ENCODE measurements around the gene PALM.

Gene PALM

DNA sequence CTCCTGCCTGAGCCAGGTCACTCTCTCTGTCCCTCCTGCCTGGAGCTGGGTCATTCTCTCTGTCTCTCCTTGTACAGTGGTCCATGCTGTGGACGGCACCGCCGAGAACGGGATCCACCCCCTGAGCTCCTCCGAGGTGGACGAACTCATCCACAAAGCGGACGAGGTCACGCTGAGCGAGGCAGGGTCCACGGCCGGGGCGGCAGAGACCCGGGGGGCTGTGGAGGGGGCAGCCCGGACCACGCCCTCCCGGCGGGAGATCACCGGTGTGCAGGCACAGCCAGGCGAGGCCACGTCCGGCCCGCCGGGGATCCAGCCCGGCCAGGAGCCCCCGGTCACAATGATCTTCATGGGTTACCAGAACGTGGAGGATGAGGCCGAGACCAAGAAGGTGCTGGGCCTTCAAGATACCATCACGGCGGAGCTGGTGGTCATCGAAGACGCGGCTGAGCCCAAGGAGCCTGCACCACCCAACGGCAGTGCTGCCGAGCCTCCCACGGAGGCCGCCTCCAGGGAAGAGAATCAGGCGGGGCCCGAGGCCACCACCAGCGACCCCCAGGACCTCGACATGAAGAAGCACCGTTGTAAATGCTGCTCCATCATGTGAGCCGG lies 37.6 kb downstream of the PALM start:
- Mint-ChIP-seq H3K36me3 (no peaks in the 10 kb centered on the region), H3K4me1 (ENCODE audit: low read depth) (no peaks in the 10 kb centered on the region), H3K27ac (no peak overlapping the region), H3K27me3 (no peaks in the 10 kb centered on the region), H3K9me3 (ENCODE audit: low read depth) (no peaks in the 10 kb centered on the region), H3K4me3 (no peak overlapping the region)

- no peak overlapping the region for H3K4me3 Mint-ChIP-seq
- no peaks in the 10 kb centered on the region for H3K27me3 Mint-ChIP-seq
- no peaks in the 10 kb centered on the region for H3K4me1 Mint-ChIP-seq (ENCODE audit: low read depth)
- no peak overlapping the region for H3K27ac Mint-ChIP-seq
- H3K36me3 Mint-ChIP-seq = no peaks in the 10 kb centered on the region
- H3K9me3 Mint-ChIP-seq (ENCODE audit: low read depth) = no peaks in the 10 kb centered on the region
Observed at GRCh38 chr19:746956-747355, 38.2 kb downstream of the PALM start.

DNA sequence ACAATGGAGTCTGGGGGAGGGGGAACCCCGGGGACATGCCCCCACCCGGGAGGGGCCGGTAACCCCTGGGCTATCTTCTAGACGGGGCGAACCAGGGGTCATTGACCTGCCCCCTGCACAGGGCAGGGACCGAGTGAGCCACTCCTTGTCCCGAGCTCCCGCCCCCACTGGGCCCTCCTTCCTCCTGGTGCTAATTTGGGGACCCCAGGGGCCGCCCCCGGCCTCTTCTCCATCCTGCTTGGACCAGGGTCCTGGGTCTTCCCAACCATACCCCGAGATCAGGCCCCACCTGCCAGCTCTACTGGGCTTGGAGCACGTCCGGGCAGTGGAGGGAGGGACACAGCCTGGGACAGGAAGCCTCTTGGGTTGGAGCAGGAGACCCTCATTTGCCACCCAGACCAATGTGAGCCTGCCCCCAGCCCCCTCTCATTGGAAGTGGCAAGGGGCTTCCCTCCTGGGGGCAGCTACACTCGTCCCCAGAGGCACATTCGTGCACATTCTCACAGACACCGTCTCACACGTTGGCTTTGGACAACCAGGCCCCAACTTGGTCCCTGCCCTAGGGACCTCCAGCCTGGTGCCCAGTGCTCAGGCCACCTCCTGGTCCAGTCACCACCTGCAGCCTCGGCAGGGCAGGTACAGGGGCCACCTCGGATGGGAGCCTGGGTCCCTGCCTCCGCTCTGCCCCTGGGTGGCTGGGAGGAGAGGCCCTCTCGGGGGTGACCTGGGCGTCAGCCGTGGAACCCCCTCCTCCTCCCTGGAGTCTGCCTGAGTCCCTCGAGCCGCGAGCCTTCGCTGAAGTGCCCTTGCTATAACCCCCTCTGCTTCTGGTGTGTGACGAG lies 38.9 kb downstream of the PALM start:
- Mint-ChIP-seq H3K9me3 (ENCODE audit: low read depth) (no peaks in the 10 kb centered on the region), H3K27me3 (no peaks in the 10 kb centered on the region), H3K4me3 (no peak overlapping the region), H3K36me3 (no peaks in the 10 kb centered on the region), H3K27ac (no peak overlapping the region), H3K4me1 (ENCODE audit: low read depth) (no peaks in the 10 kb centered on the region)

- H3K4me1 Mint-ChIP-seq (ENCODE audit: low read depth) = no peaks in the 10 kb centered on the region
- no peak overlapping the region for H3K27ac Mint-ChIP-seq
- H3K9me3 Mint-ChIP-seq (ENCODE audit: low read depth) = no peaks in the 10 kb centered on the region
- no peaks in the 10 kb centered on the region for H3K36me3 Mint-ChIP-seq
- H3K27me3 Mint-ChIP-seq = no peaks in the 10 kb centered on the region
- H3K4me3 Mint-ChIP-seq = no peak overlapping the region
Observed at GRCh38 chr19:748274-748598, 39.5 kb downstream of the PALM start.

- Mint-ChIP-seq H3K4me1 (ENCODE audit: low read depth) (no peaks in the 10 kb centered on the region), H3K27me3 (no peaks in the 10 kb centered on the region), H3K27ac (no peak overlapping the region), H3K4me3 (no peak overlapping the region), H3K36me3 (no peaks in the 10 kb centered on the region), H3K9me3 (ENCODE audit: low read depth) (no peaks in the 10 kb centered on the region)
Observed at GRCh38 chr19:749811-750210, 41.1 kb downstream of the PALM start.

- Mint-ChIP-seq H3K4me1 (ENCODE audit: low read depth) (no peaks in the 10 kb centered on the region), H3K4me3 (no peak within 1 kb of the TSS), H3K36me3 (no peaks in the 10 kb centered on the region), H3K27ac (no peak within 1 kb of the TSS), H3K27me3 (no peaks in the 10 kb centered on the region), H3K9me3 (ENCODE audit: low read depth) (no peaks in the 10 kb centered on the region)
Observed at GRCh38 chr19:750640-751423, 42.1 kb downstream of the PALM start, which contains the start of gene MISP. Gene MISP (plus strand): TSS chr19:751112. CDS start chr19:756947, 5,835 bp downstream.

GRCh38 chr19:751501-752341 lies 43.0 kb downstream of the PALM start:
- H3K9me3 Mint-ChIP-seq (ENCODE audit: low read depth) = no peaks in the 10 kb centered on the region
- H3K4me3 Mint-ChIP-seq = no peak overlapping the region
- no peaks in the 10 kb centered on the region for H3K27me3 Mint-ChIP-seq
- H3K4me1 Mint-ChIP-seq (ENCODE audit: low read depth) = no peaks in the 10 kb centered on the region
- no peak overlapping the region for H3K27ac Mint-ChIP-seq
- no peaks in the 10 kb centered on the region for H3K36me3 Mint-ChIP-seq

DNA sequence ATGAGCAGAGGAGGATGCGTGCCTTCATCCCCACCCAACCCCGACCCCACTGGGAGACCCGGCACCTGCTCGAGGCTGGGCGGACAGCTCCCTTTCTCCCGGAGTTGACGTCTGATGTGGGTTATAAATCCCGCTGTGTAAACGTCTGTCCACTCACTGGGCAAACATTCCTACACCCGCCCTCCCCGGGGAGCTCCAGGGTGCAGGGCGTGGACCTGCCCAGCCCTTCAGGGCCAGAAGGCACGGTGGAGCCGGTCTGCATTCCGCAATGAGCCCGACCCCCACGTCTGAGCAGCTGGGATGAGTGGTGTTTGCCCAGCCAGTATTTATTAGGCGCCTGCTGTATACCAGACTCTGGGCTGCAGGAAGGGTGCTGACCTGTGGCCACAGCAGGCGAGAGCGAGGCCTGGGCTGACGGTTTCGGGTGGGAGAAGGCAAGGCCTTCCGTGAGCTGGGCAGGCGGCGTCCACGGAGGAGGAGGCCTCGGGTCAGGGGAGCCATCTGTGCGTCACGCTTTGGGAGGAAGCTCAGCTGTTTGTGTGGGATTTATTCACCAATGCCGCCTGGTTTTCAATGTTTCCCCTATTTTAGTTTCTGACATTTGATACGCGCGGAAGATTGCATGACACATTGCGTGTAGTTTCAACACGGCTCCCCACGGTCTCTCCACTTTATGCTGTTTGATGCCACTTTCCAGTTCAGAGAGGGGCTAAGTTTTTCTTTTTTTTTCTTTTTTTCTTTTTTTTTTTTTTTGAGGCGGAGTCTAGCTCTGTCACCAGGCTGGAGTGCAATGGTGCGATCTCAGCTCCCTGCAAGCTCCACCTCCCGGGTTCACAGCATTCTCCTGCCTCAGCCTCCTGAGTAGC lies 44.1 kb downstream of the PALM start:
- no peaks in the 10 kb centered on the region for H3K36me3 Mint-ChIP-seq
- no peak overlapping the region for H3K27ac Mint-ChIP-seq
- no peaks in the 10 kb centered on the region for H3K4me1 Mint-ChIP-seq (ENCODE audit: low read depth)
- H3K27me3 Mint-ChIP-seq = no peaks in the 10 kb centered on the region
- no peaks in the 10 kb centered on the region for H3K9me3 Mint-ChIP-seq (ENCODE audit: low read depth)
- no peak overlapping the region for H3K4me3 Mint-ChIP-seq

DNA sequence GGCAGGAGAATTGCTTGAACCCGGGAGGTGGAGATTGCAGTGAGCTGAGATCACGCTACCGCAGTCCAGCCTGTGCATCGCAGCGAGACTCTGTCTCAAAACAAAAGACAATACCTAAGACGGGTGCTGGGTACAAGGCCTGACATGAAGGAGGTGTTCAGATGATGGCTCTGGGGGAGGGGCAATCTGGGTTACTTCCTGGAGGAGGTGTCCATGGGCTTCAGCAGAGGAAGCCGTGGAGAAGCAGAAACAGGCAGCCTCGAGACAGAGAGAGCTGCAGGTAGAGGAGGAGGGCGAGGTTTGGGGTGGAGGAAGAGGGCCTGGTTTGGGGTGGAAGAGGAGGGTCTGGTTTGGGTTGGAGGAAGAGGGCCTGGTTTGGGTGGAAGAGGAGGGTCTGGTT lies 45.8 kb downstream of the PALM start:
- Mint-ChIP-seq H3K4me3 (no peak overlapping the region), H3K4me1 (ENCODE audit: low read depth) (no peaks in the 10 kb centered on the region), H3K36me3 (no peaks in the 10 kb centered on the region), H3K9me3 (ENCODE audit: low read depth) (no peaks in the 10 kb centered on the region), H3K27ac (no peak overlapping the region), H3K27me3 (no peaks in the 10 kb centered on the region)

GRCh38 chr19:755063-755462 lies 46.3 kb downstream of the PALM start:
- Mint-ChIP-seq H3K4me1 (ENCODE audit: low read depth) (no peaks in the 10 kb centered on the region), H3K36me3 (no peaks in the 10 kb centered on the region), H3K4me3 (no peak overlapping the region), H3K27ac (no peak overlapping the region), H3K27me3 (no peaks in the 10 kb centered on the region), H3K9me3 (ENCODE audit: low read depth) (no peaks in the 10 kb centered on the region)

DNA sequence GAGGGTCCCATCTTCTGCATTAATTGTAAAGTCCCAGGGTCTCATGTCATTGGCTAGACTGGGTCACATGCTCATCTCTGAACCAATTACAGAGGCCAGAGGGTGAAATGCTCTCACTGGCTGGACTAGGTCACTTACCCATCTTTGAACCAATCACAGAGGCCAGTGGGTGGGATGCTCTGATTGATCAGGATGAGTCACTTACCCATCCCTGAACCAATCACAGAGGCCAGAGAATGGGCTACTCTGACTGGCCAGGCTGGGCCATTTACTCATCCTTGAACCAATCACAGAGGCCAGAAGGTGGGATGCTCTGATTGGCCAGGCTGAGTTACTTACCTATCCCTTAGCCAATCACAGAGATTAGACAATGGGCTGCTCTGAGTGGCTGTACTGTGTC lies 47.5 kb downstream of the PALM start:
- H3K9me3 Mint-ChIP-seq (ENCODE audit: low read depth) = no peaks in the 10 kb centered on the region
- no peaks in the 10 kb centered on the region for H3K4me1 Mint-ChIP-seq (ENCODE audit: low read depth)
- no peaks in the 10 kb centered on the region for H3K27me3 Mint-ChIP-seq
- no peak overlapping the region for H3K4me3 Mint-ChIP-seq
- H3K36me3 Mint-ChIP-seq = no peaks in the 10 kb centered on the region
- no peak overlapping the region for H3K27ac Mint-ChIP-seq

DNA sequence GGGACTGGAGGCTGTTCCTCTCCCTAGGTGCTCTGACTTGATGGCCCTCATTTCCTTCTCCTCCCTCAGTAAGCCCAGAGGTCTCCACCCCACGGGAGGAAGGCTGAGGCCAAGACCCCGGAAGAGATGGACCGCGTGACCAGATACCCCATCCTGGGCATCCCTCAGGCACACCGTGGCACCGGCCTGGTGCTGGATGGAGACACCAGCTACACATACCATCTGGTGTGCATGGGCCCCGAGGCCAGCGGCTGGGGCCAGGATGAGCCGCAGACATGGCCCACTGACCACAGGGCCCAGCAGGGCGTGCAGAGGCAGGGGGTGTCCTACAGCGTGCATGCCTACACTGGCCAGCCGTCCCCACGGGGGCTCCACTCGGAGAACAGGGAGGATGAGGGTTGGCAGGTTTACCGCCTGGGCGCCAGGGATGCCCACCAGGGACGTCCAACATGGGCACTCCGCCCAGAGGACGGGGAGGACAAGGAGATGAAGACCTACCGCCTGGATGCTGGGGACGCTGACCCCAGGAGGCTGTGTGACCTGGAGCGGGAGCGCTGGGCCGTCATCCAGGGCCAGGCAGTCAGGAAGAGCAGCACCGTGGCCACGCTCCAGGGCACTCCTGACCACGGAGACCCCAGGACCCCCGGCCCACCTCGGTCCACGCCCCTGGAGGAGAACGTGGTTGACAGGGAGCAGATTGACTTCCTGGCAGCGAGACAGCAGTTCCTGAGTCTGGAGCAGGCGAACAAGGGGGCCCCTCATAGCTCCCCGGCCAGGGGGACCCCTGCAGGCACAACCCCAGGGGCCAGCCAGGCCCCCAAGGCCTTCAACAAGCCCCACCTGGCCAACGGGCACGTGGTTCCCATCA lies 48.3 kb downstream of the PALM start:
- Mint-ChIP-seq H3K4me3 (no peak overlapping the region), H3K4me1 (ENCODE audit: low read depth) (no peaks in the 10 kb centered on the region), H3K36me3 (no peaks in the 10 kb centered on the region), H3K9me3 (ENCODE audit: low read depth) (no peaks in the 10 kb centered on the region), H3K27ac (no peak overlapping the region), H3K27me3 (no peaks in the 10 kb centered on the region)

Measured in activated naive CD8-positive, alpha-beta T cell (primary cell).